ENCODE data around the gene SPO11. TPM values are rescaled to one million over a fixed set of nuclear protein-coding genes. Genes with fewer than 3 reads are reported as not detected.

SPO11 gene
- total RNA-seq, 1 experiment from 2014 or later = not detected

GRCh38 chr20:57323034-57323433 is 6.6 kb upstream of the SPO11 start:
- no CpG with 5 or more reads among the region's 6 CpGs for WGBS (ENCODE audit: extremely low coverage, insufficient read length, low lambda C conversion rate)

More at GRCh38 chr20:57323034-57323433, 6.6 kb upstream of the SPO11 start:
- Histone ChIP-seq H4K8ac (replicated peaks; ENCODE audit: insufficient read length, low read depth, low read length) (no peak overlapping the region), H3K56ac (ENCODE audit: insufficient read length, low read depth, low read length) (no peak overlapping the region), H3K23me2 (ENCODE audit: insufficient read length, low read depth, low read length, poor library complexity, severe bottlenecking) (no peaks in the 10 kb centered on the region), H3K27ac (ENCODE audit: insufficient read length, low read depth, low read length) (no peak overlapping the region), H3K79me2 (ENCODE audit: insufficient read depth, low read length) (no peaks in the 10 kb centered on the region), H3K18ac (ENCODE audit: insufficient read length, low read depth, low read length) (no peak overlapping the region), H2BK5ac (ENCODE audit: insufficient read length, low read length) (no peak overlapping the region), H2BK15ac (ENCODE audit: low read depth, low read length) (no peak overlapping the region), H2AFZ (ENCODE audit: low read length) (no peak overlapping the region), H3T11ph (ENCODE audit: low read length) (no peak overlapping the region), H4K20me1 (ENCODE audit: control insufficient read depth, insufficient read depth, insufficient read length) (no peaks in the 10 kb centered on the region), H2BK120ac (ENCODE audit: low read depth, low read length, poor library complexity, severe bottlenecking) (no peak overlapping the region), H3K9ac (ENCODE audit: extremely low read depth, insufficient read length, low read length) (no peak overlapping the region), H3K79me1 (ENCODE audit: insufficient read depth, low read depth, low read length, poor library complexity, severe bottlenecking) (no peaks in the 10 kb centered on the region), H3K23ac (ENCODE audit: insufficient read length, low read depth, low read length) (no peak overlapping the region), H3K9me3 (ENCODE audit: control insufficient read depth, low read depth, low read length) (no peaks in the 10 kb centered on the region), H4K91ac (ENCODE audit: insufficient read length, low read depth, low read length) (no peak overlapping the region), H3K27me3 (ENCODE audit: insufficient read depth, low read length) (no peaks in the 10 kb centered on the region), H2AK5ac (ENCODE audit: insufficient read length, low read length) (no peak overlapping the region), H3K4me1 (ENCODE audit: insufficient read depth, low read length) (no peaks in the 10 kb centered on the region), H2BK20ac (ENCODE audit: low read depth, low read length, poor library complexity, severe bottlenecking) (no peak overlapping the region), H2BK12ac (ENCODE audit: insufficient read length, low read depth, low read length) (no peak overlapping the region), H3K4me2 (ENCODE audit: insufficient read depth, insufficient read length, low read length) (no peak overlapping the region), H3K4ac (ENCODE audit: low read depth, low read length) (no peak overlapping the region), H3K14ac (ENCODE audit: insufficient read depth, low read length) (no peak overlapping the region), H4K5ac (ENCODE audit: insufficient read length, low read depth, low read length) (no peak overlapping the region)
- Mint-ChIP-seq H3K27me3 (ENCODE audit: low read depth) (peaks cover 23% of the 10 kb centered on the region), H3K4me1 (peaks cover 32 to 47% of the 10 kb centered on the region in 2 experiments), H3K4me3 (no peak overlapping the region; a peak in 1 of 5 replicates), H3K9me3 (no peaks in the 10 kb centered on the region), H3K36me3 (ENCODE audit: insufficient read depth in 1 of 3, low read depth in 3 of 3) (no peaks in the 10 kb centered on the region), H3K27ac (peak overlapping the region; percentile 68 to 93 (median 82); a peak in 6 of 7 replicates)
- peak; percentile 71 for DNase-seq
- TF ChIP-seq CTCF (conservative IDR thresholded peaks at IDR 0.05) = no peak

Measured in H9 (cell line).